HEK293T (cell line): Measurements from ENCODE around the gene JAZF1.

Experiments
- CTCF ChIA-PET: fragments of 350-600 bp; formaldehyde crosslinking; extraction: SDS; loops from one replicate; lab custom pipeline; 2021; ENCODE audit warnings: antibody characterized with exemption, inconsistent platforms; lab: Yijun Ruan, JAX
- POLR2A ChIA-PET: fragments of 350-600 bp; formaldehyde crosslinking; extraction: SDS; loops from one replicate; lab custom pipeline; 2020; ENCODE audit warnings: antibody characterized with exemption, inconsistent platforms; lab: Yijun Ruan, JAX
- DNase-seq: peaks from one replicate; pipeline ENCODE4 v3.0.0; 2012; ENCODE audit warnings: mixed read lengths; ENCODE audit errors: extremely low spot score
- ARNT ChIP-seq: fragments of 450-650 bp; IDR thresholded peaks from 2 replicates; pipeline ENCODE4 v1.6.1; 2017; ENCODE audit warnings: mild to moderate bottlenecking
- BHLHE40 ChIP-seq: fragments of 450-650 bp; IDR thresholded peaks from 2 replicates; pipeline ENCODE4 v1.6.1; 2016; ENCODE audit warnings: mild to moderate bottlenecking, moderate library complexity, borderline replicate concordance
- CTBP1 ChIP-seq: fragments of 450-650 bp; IDR thresholded peaks from 2 replicates; pipeline ENCODE4 v1.6.1; 2016; ENCODE audit warnings: borderline replicate concordance
- ELF4 ChIP-seq: fragments of 450-650 bp; IDR thresholded peaks from 2 replicates; pipeline ENCODE4 v1.6.1; 2017; ENCODE audit warnings: antibody characterized with exemption
- FOXA1 ChIP-seq: fragments of 450-650 bp; IDR thresholded peaks from 2 replicates; pipeline ENCODE4 v1.6.1; 2016; ENCODE audit warnings: mild to moderate bottlenecking
- FOXK2 ChIP-seq: fragments of 450-650 bp; IDR thresholded peaks from 2 replicates; pipeline ENCODE4 v1.6.1; 2016; ENCODE audit warnings: mild to moderate bottlenecking
- FOXM1 ChIP-seq: fragments of 450-650 bp; IDR thresholded peaks from 2 replicates; pipeline ENCODE4 v1.6.1; 2017; ENCODE audit warnings: mild to moderate bottlenecking, borderline replicate concordance
- HDGF ChIP-seq: fragments of 450-650 bp; IDR thresholded peaks from 2 replicates; pipeline ENCODE4 v1.6.1; 2017; ENCODE audit warnings: antibody characterized with exemption, borderline replicate concordance
- L3MBTL2 ChIP-seq: fragments of 450-650 bp; conservative IDR thresholded peaks from 2 replicates; pipeline ENCODE4 v1.6.1; 2016; ENCODE audit warnings: mild to moderate bottlenecking
- LEF1 ChIP-seq: fragments of 450-650 bp; IDR thresholded peaks from 2 replicates; pipeline ENCODE4 v1.6.1; 2017; ENCODE audit warnings: mild to moderate bottlenecking, borderline replicate concordance
- NFRKB ChIP-seq: fragments of 450-650 bp; IDR thresholded peaks from 2 replicates; pipeline ENCODE4 v1.6.1; 2016; ENCODE audit warnings: mild to moderate bottlenecking, moderate library complexity
- SP1 ChIP-seq: fragments of 450-650 bp; IDR thresholded peaks from 2 replicates; pipeline ENCODE4 v1.6.1; 2017
- SUZ12 ChIP-seq: fragments of 450-650 bp; IDR thresholded peaks from 2 replicates; pipeline ENCODE4 v1.6.1; 2016; ENCODE audit warnings: mild to moderate bottlenecking
- TARDBP ChIP-seq: fragments of 450-650 bp; IDR thresholded peaks from 2 replicates; pipeline ENCODE4 v1.6.1; 2016
- ZNF384 ChIP-seq: fragments of 450-650 bp; IDR thresholded peaks from 2 replicates; pipeline ENCODE4 v1.6.1; 2016
- TF ChIP-seq, protein P1 (sequence below): fragments of 450-650 bp; IDR thresholded peaks from 2 replicates; pipeline ENCODE4 v1.6.1; 2016

JAZF1 gene

DNA sequence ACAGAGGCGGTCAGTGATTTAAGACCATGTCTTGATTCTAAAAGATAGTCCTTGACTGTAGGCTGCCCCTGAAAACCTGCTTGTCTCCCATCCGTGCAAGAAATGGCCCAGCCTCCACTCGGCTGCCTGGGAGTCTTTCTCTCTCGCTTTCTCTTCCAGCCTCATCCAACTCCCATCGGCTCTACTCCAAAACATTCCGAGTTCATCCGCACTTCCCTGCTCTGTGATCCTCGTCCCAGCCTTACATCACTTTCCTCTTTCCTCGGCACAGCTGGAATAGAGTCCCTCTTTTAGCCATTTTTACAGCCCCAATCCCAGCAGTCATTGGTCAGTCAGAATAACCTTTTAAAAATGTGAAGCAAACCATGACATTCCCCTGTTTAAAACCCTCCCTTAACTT is 305.5 kb downstream of the JAZF1 start:
- CTCF ChIA-PET = no interaction called here
- POLR2A ChIA-PET = no interaction called here
- no peak for DNase-seq
- TF ChIP-seq SP1 (no peak), L3MBTL2 (no peak), HDGF (no peak), FOXA1 (no peak), SUZ12 (no peak), FOXM1 (no peak), TARDBP (no peak)
- TF ChIP-seq, protein P1, sequence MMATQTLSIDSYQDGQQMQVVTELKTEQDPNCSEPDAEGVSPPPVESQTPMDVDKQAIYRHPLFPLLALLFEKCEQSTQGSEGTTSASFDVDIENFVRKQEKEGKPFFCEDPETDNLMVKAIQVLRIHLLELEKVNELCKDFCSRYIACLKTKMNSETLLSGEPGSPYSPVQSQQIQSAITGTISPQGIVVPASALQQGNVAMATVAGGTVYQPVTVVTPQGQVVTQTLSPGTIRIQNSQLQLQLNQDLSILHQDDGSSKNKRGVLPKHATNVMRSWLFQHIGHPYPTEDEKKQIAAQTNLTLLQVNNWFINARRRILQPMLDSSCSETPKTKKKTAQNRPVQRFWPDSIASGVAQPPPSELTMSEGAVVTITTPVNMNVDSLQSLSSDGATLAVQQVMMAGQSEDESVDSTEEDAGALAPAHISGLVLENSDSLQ = no peak

DNA sequence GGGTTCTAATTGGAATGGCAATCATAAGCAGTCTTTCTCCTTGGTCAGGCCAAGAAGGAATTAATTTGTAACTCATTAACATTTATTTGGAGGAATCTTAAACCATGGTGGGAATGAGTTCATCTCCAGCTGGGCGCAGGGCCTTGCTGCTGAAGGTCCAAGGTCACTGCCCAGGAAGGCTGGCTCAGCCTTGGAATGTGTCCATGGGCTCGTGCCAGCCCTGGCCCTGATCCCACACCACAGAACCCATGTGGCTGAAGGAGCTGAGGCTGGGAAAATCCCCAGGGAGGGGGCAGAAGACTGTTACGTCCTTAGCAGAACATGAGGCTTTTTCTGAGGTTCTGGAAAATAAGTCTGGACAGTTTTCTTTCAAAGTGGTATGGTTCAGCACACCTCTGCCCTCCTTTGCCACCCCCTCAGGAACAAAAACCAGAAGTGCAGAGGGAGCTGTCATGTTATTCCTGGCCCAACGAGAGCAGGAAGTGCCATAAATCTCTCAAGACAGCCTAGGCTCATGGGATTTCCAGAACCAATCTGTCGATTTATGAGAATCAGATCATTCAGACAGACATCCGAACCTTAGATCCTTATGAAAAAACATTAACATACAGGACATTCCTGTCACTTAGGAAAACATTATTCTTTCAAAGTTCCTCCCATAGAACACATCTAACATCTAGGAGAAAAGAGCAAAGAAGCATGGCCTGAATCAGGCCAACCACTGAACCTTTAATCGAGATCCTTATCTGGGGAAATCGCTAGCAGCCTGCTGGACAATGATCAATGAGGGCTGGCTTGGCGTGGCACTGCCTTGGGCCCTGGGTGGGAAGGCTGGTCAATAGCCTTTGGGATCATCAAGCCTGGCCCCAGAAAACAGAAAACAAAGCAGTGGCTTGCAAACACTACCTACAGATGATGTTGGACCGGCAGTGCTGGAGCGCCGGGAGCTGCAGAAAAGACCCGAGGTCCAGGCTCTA is 306.3 kb downstream of the JAZF1 start:
- no peak for DNase-seq
- CTCF ChIA-PET = no interaction called here
- TF ChIP-seq L3MBTL2 = no peak
- TF ChIP-seq CTBP1 = no peak
- no peak for TF ChIP-seq ELF4
- no peak for TF ChIP-seq LEF1
- TF ChIP-seq ZNF384 = no peak
- no peak for TF ChIP-seq FOXA1
- no peak for TF ChIP-seq FOXM1
- no peak for TF ChIP-seq TARDBP
- TF ChIP-seq, protein P1 = no peak
- TF ChIP-seq NFRKB = no peak
- TF ChIP-seq HDGF = no peak
- no peak for TF ChIP-seq ARNT
- TF ChIP-seq FOXK2 = no peak
- TF ChIP-seq SP1 = no peak
- TF ChIP-seq SUZ12 = no peak
- no peak for TF ChIP-seq BHLHE40
- POLR2A ChIA-PET = no interaction called here

DNA sequence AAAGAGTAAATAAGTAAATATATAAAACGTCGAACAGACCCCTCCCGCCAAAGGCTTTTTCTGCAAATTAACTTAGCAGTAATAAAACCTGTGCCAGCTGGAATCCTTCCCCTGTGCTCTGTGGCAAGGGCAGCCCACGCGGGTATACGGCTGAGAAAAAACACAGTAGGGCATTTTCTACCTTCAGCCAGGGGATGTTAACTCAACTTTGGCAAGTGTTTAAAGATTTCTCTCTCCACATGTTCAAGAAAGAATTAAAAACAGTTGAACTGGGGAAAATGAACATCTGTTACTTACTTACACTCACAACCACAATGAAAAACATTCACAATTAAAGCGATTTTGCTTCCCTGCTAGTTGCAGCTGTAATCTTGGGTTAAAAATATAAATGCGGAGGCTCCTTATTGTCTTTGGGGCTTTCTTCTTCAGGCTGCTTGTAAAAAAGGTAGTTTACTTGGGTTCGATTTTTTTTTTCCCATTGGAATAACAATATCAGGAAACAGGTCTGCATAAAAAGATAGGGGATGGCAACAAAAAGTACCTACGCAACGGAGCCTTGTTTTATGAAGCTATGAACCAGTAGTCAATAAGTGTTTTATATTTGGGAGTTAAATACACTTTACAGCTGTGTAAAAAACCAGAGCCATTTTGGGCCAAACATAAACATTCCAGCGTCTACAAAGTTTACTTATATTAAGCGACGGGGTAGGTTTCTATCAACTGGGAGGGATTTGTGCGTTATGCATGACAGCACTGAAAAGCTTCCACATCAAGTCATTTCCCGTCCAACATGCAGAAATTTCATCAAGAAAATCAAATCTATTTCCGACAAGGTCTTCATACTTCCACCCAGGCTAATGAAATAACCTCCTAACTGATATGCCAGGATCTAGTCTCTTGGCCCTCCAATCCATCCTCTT is 308.0 kb downstream of the JAZF1 start:
- ChIA-PET POLR2A (no interaction called here), CTCF (interaction anchor here (0.7 kb wide), 1 partner anchor 12 kb away, joined by 3 read pairs; no protein-coding TSS in a partner anchor)
- TF ChIP-seq ARNT (no peak), FOXK2 (no peak), TARDBP (no peak), NFRKB (no peak), ZNF384 (no peak), HDGF (no peak), SP1 (no peak), FOXM1 (no peak), LEF1 (no peak), L3MBTL2 (no peak), CTBP1 (no peak), ELF4 (no peak), SUZ12 (no peak), FOXA1 (no peak), BHLHE40 (no peak)
- TF ChIP-seq, protein P1 = no peak
- no peak for DNase-seq

DNA sequence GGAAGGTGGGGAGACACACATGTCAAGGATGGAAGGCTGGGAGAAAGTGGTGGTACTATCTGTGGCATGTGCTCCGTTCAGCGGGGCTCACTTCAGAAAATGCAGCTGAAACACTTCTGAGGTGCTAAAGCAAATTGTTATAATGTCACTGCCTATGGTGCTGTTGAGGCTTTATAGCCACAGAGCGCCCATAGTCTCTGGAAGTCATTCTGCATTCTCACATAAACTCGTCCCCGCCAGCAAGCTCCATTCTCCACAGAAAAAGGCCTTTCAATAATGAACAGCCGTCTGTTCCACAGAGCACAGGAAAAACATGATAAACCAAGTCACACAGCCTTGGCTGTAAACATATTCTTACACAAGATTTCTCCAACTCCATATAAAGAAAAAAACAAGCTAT is 308.7 kb downstream of the JAZF1 start:
- DNase-seq = no peak
- POLR2A ChIA-PET = no interaction called here
- TF ChIP-seq SUZ12 (no peak), TARDBP (no peak), HDGF (no peak), L3MBTL2 (no peak), CTBP1 (no peak)
- CTCF ChIA-PET = interaction anchor here (0.5 kb wide), 1 partner anchor 25 kb away, joined by 6 read pairs; no protein-coding TSS in a partner anchor

DNA sequence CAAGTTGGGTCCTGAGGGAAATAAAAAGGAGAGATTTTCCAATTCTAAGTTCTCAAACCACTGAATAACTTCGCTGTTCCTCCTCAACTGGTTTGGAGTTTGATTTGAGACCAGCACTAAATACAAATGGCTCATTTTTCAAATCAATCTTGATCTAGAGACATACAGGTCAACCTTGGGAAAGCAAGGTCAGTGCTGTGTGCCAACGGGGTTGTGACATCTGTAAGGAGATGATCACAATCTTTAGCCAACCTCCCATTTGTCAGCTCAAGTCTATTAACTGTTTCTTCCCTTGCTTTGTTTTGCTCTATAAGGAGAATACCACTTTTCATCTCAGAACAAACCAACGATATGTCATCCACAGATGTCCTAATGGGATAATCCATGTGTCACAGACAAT is 309.5 kb downstream of the JAZF1 start:
- no peak for TF ChIP-seq SP1
- POLR2A ChIA-PET = no interaction called here
- no peak for DNase-seq
- CTCF ChIA-PET = no interaction called here

DNA sequence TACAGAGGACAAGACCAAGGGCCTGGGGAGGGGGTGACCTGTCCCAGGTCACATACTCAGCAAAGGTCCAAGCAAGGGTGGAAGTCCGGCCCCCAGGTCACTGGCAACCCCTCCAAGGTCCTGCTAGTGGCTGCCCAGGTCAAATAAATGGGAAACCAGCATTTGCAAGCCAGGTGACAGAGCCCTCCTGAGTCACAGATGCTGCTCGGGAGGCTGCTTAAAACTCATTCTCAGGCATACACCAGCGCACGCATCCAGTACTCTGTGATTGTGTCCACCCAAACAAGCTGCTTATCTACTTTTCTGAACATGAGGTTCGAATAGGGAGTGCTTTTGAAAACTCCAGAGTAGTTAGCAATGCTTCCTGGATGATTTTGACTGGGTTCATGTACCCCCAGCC is 310.0 kb downstream of the JAZF1 start:
- DNase-seq = no peak
- CTCF ChIA-PET = no interaction called here
- no peak for TF ChIP-seq ARNT
- no peak for TF ChIP-seq TARDBP
- no peak for TF ChIP-seq FOXK2
- TF ChIP-seq HDGF = no peak
- TF ChIP-seq LEF1 = no peak
- TF ChIP-seq FOXM1 = no peak
- TF ChIP-seq, protein P1 = no peak
- TF ChIP-seq NFRKB = no peak
- POLR2A ChIA-PET = no interaction called here
